Prostate gland (tissue), 2 donors: ENCODE measurements around the gene GEMIN2.
"Not testable (repeated sequence)": the region's sequence is repeated elsewhere in the genome, so short reads cannot be mapped to it uniquely, and the experiment has no call there.

ENCODE experiments used
- POLR2A ChIP-seq: fragments of 450-650 bp; IDR thresholded peaks from one replicate; pipeline ENCODE4 v1.6.1; 2016; ENCODE audit warnings: antibody characterized with exemption, mild to moderate bottlenecking
- POLR2AphosphoS5 ChIP-seq: sonication (generic); formaldehyde crosslinking; IDR thresholded peaks from one replicate; pipeline ENCODE4 v1.6.1; 2017; ENCODE audit warnings: antibody characterized with exemption
- TF ChIP-seq, protein P1 (sequence below), 4 experiments: fragments of 200-600 bp in 2 of 4; fragments of 450-650 bp in 2 of 4; sonication (generic) in 2 of 4; IDR thresholded peaks; 1 replicate in 3 of 4; 2 replicates in 1 of 4; pipeline ENCODE4 v1.5.1; 2016 to 2019; ENCODE audit warnings: antibody characterized with exemption in 4 of 4, mild to moderate bottlenecking in 2 of 4, moderate library complexity in 2 of 4

DNA sequence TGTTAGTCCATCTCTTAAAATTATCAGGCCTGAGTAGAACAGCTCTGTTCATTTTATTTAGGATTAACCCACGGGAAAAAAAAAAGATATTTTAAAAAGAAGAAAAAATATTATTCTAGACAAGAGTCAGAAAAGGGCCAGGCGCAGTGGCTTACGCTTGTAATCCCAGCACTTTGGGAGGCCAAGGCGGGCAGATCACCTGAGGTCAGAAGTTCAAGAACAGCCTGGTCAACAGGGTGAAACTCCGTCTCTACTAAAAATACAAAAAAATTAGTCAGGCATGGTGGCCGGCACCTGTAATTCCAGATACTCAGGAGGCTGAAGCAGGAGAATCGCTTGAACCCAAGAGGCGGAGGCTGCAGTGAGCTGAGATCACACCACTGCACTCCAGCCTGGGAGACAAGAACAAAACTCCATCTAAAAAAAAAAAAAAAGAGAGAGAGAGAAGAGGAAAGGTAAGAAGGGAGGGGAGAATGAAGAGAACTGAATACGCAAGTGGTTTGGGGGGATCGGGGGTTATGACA, 53.7 kb downstream of the GEMIN2 start:
- TF ChIP-seq, protein P1, sequence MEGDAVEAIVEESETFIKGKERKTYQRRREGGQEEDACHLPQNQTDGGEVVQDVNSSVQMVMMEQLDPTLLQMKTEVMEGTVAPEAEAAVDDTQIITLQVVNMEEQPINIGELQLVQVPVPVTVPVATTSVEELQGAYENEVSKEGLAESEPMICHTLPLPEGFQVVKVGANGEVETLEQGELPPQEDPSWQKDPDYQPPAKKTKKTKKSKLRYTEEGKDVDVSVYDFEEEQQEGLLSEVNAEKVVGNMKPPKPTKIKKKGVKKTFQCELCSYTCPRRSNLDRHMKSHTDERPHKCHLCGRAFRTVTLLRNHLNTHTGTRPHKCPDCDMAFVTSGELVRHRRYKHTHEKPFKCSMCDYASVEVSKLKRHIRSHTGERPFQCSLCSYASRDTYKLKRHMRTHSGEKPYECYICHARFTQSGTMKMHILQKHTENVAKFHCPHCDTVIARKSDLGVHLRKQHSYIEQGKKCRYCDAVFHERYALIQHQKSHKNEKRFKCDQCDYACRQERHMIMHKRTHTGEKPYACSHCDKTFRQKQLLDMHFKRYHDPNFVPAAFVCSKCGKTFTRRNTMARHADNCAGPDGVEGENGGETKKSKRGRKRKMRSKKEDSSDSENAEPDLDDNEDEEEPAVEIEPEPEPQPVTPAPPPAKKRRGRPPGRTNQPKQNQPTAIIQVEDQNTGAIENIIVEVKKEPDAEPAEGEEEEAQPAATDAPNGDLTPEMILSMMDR (IDR thresholded peaks at IDR 0.05) = not testable (repeated sequence)
- not testable (repeated sequence) for TF ChIP-seq POLR2AphosphoS5, POLR2A
